NCI-H1436 treated with DMSO at 0.1 percent for 48 hours (cell line): Measurements from ENCODE around the gene METRNL.
A peak's percentile ranks its signal among the peaks of the same experiment; 100 is the strongest.
"Not testable (repeated sequence)": the region's sequence is repeated elsewhere in the genome, so short reads cannot be mapped to it uniquely, and the experiment has no call there.

Source experiments
- DNase-seq: peaks from one replicate; lab custom pipeline; 2025; lab: John Stamatoyannopoulos, UW

Gene METRNL

GRCh38 chr17:83079352-83079747 lies at the start of gene METRNL:
Gene METRNL, plus strand, starts transcription at chr17:83079609. Its CDS starts 207 bp downstream, at chr17:83079816.
- DNase-seq: no peak

GRCh38 chr17:83030432-83030831 lies 49.0 kb upstream of the METRNL start:
- DNase-seq: no peak

- DNase-seq: no peak
Observed at GRCh38 chr17:83031321-83031945, 48.0 kb upstream of the METRNL start.

- DNase-seq: not testable (repeated sequence)
Observed at GRCh38 chr17:83031946-83032451, 47.4 kb upstream of the METRNL start.

GRCh38 chr17:83032781-83033180 lies 46.6 kb upstream of the METRNL start:
- DNase-seq: no peak

- DNase-seq: no peak
Observed at GRCh38 chr17:83034525-83034924, 44.9 kb upstream of the METRNL start.

- no peak for DNase-seq
Observed at GRCh38 chr17:83035722-83036121, 43.7 kb upstream of the METRNL start.

- no peak for DNase-seq
Observed at GRCh38 chr17:83036193-83036592, 43.2 kb upstream of the METRNL start.

- DNase-seq: no peak
Observed at GRCh38 chr17:83036666-83037065, 42.7 kb upstream of the METRNL start.

GRCh38 chr17:83037084-83037873 lies 42.1 kb upstream of the METRNL start:
- no peak for DNase-seq

- no peak for DNase-seq
Observed at GRCh38 chr17:83037874-83038165, 41.6 kb upstream of the METRNL start.

- DNase-seq: not testable (repeated sequence)
Observed at GRCh38 chr17:83038983-83039382, 40.4 kb upstream of the METRNL start.

- DNase-seq: no peak
Observed at GRCh38 chr17:83041305-83041704, 38.1 kb upstream of the METRNL start.

- no peak for DNase-seq
Observed at GRCh38 chr17:83042522-83043158, 36.8 kb upstream of the METRNL start.

GRCh38 chr17:83044479-83044878 lies 34.9 kb upstream of the METRNL start:
- DNase-seq: not testable (repeated sequence)

GRCh38 chr17:83046448-83047181 lies 32.8 kb upstream of the METRNL start:
- no peak for DNase-seq

- DNase-seq: no peak
Observed at GRCh38 chr17:83047182-83047478, 32.3 kb upstream of the METRNL start.

- not testable (repeated sequence) for DNase-seq
Observed at GRCh38 chr17:83047818-83048475, 31.5 kb upstream of the METRNL start.

GRCh38 chr17:83050651-83051395 lies 28.6 kb upstream of the METRNL start:
- no peak for DNase-seq

- peak; percentile 96 for DNase-seq
Observed at GRCh38 chr17:83051396-83052240, 27.8 kb upstream of the METRNL start.

GRCh38 chr17:83052241-83052564 lies 27.2 kb upstream of the METRNL start:
- DNase-seq: no peak
